ENCODE measurements around the gene AWAT2. TPM values are rescaled to one million over a fixed set of nuclear protein-coding genes. Genes with fewer than 3 reads are reported as not detected.

Gene AWAT2
- total RNA-seq, 1 experiment from 2014 or later, result not detected

DNA sequence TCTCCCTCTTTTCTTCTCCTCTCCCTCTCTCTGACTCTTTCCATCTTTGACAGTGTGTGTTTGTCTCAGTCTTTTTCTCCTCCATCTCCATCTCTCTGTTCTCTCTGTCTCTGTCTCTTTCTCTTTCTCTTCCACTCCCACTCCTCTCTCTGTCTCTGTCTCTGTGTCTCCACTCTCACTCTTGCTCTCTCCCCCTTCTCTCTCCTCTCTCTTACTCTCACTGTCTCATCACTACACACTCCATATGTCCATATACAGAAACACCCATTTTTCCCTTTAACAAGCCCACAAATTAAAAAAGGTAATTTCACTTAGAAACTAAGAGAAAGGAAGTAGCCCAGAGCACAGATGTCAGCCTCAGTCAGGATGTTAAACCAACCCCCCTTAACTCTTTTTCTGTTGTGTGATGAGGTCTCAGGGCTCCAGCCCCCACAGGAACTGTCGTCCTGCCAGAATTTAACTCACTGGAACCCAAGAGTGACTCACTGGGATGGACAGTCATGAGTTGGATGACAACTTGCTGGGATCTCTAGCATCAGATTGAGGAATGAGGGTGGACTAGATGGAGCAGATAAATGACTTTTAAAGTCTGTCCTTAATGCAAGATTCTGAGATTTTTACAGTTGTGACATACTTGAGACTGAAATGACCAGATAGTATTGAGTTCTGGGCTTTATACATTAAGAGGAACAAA is 40.0 kb upstream of the AWAT2 start (continued):
- TF ChIP-seq ZNF121 (CRISPR knock-in tag; IDR thresholded peaks at IDR 0.05) (no peak), EMX1 (CRISPR knock-in tag; IDR thresholded peaks at IDR 0.05) (no peak), GABPB1 (CRISPR knock-in tag; IDR thresholded peaks at IDR 0.05) (no peak), MXD4 (CRISPR knock-in tag; IDR thresholded peaks at IDR 0.05; ENCODE audit: borderline replicate concordance) (no peak), ZNF396 (CRISPR knock-in tag; IDR thresholded peaks at IDR 0.05; ENCODE audit: borderline replicate concordance) (no peak), ELF4 (CRISPR knock-in tag; IDR thresholded peaks at IDR 0.05; ENCODE audit: low read depth) (no peak), TEAD1 (CRISPR knock-in tag; IDR thresholded peaks at IDR 0.05) (no peak), TP53 (CRISPR knock-in tag; IDR thresholded peaks at IDR 0.05) (no peak), ZNF232 (CRISPR knock-in tag; IDR thresholded peaks at IDR 0.05) (no peak)
- TF ChIP-seq, protein P1, sequence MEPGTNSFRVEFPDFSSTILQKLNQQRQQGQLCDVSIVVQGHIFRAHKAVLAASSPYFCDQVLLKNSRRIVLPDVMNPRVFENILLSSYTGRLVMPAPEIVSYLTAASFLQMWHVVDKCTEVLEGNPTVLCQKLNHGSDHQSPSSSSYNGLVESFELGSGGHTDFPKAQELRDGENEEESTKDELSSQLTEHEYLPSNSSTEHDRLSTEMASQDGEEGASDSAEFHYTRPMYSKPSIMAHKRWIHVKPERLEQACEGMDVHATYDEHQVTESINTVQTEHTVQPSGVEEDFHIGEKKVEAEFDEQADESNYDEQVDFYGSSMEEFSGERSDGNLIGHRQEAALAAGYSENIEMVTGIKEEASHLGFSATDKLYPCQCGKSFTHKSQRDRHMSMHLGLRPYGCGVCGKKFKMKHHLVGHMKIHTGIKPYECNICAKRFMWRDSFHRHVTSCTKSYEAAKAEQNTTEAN (CRISPR knock-in tag; IDR thresholded peaks at IDR 0.05), result no peak
- TF ChIP-seq, protein P2, sequence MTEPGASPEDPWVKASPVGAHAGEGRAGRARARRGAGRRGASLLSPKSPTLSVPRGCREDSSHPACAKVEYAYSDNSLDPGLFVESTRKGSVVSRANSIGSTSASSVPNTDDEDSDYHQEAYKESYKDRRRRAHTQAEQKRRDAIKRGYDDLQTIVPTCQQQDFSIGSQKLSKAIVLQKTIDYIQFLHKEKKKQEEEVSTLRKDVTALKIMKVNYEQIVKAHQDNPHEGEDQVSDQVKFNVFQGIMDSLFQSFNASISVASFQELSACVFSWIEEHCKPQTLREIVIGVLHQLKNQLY (CRISPR knock-in tag; IDR thresholded peaks at IDR 0.05), result no peak
- TF ChIP-seq, protein P3, sequence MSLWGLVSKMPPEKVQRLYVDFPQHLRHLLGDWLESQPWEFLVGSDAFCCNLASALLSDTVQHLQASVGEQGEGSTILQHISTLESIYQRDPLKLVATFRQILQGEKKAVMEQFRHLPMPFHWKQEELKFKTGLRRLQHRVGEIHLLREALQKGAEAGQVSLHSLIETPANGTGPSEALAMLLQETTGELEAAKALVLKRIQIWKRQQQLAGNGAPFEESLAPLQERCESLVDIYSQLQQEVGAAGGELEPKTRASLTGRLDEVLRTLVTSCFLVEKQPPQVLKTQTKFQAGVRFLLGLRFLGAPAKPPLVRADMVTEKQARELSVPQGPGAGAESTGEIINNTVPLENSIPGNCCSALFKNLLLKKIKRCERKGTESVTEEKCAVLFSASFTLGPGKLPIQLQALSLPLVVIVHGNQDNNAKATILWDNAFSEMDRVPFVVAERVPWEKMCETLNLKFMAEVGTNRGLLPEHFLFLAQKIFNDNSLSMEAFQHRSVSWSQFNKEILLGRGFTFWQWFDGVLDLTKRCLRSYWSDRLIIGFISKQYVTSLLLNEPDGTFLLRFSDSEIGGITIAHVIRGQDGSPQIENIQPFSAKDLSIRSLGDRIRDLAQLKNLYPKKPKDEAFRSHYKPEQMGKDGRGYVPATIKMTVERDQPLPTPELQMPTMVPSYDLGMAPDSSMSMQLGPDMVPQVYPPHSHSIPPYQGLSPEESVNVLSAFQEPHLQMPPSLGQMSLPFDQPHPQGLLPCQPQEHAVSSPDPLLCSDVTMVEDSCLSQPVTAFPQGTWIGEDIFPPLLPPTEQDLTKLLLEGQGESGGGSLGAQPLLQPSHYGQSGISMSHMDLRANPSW (CRISPR knock-in tag; conservative IDR thresholded peaks at IDR 0.05; ENCODE audit: low read depth), result no peak

DNA sequence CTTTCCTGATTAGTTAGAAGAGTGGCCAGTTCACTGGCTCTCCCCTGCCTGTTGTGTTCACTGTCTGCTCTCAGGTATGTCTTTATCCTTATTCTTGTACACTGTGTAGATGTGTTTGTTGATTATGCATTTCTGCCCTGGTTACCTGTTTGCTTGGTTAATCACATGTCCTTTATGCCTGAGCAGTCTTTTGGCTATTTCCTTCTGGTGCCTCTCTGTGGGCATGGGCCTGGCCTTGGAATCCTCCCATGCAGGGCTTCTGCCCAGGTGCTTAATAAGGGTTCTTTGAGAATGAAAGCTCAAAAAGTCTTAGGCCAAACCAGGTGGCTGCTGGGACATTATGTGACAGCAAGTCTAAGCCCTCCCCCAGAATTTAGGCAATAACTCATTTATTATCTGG is 39.0 kb upstream of the AWAT2 start:
- H3K9me3 Mint-ChIP-seq, result no peaks in the 10 kb centered on the region
- ChIA-PET POLR2A (no interaction called here), CTCF (interaction anchor here (1.3 kb wide), 1 partner anchor 9 kb away, joined by 5 read pairs; no protein-coding TSS in a partner anchor)
- no peak overlapping the region for H3K4me3 Mint-ChIP-seq
- no peak overlapping the region for H3K27ac Mint-ChIP-seq
- DNase-seq (ENCODE audit: low spot score), result no peak
- H3K27me3 Mint-ChIP-seq (ENCODE audit: low read depth), result no peaks in the 10 kb centered on the region
- H3K4me1 Mint-ChIP-seq, result peaks cover 3% of the 10 kb centered on the region; the same call in 1 of the 2 replicates
- ATAC-seq, result no peak
- no peaks in the 10 kb centered on the region for H3K36me3 Mint-ChIP-seq
- TF ChIP-seq NFE2L1 (CRISPR knock-in tag; IDR thresholded peaks at IDR 0.05) (no peak), CREM (CRISPR knock-in tag; IDR thresholded peaks at IDR 0.05) (no peak), CREB1 (CRISPR knock-in tag; IDR thresholded peaks at IDR 0.05) (no peak), GTF2I (CRISPR knock-in tag; conservative IDR thresholded peaks at IDR 0.05) (no peak), RELA (CRISPR knock-in tag; IDR thresholded peaks at IDR 0.05; ENCODE audit: borderline replicate concordance) (no peak)
- TF ChIP-seq, protein P4, sequence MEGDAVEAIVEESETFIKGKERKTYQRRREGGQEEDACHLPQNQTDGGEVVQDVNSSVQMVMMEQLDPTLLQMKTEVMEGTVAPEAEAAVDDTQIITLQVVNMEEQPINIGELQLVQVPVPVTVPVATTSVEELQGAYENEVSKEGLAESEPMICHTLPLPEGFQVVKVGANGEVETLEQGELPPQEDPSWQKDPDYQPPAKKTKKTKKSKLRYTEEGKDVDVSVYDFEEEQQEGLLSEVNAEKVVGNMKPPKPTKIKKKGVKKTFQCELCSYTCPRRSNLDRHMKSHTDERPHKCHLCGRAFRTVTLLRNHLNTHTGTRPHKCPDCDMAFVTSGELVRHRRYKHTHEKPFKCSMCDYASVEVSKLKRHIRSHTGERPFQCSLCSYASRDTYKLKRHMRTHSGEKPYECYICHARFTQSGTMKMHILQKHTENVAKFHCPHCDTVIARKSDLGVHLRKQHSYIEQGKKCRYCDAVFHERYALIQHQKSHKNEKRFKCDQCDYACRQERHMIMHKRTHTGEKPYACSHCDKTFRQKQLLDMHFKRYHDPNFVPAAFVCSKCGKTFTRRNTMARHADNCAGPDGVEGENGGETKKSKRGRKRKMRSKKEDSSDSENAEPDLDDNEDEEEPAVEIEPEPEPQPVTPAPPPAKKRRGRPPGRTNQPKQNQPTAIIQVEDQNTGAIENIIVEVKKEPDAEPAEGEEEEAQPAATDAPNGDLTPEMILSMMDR (IDR thresholded peaks at IDR 0.05), result no peak
- TF ChIP-seq, protein P5, sequence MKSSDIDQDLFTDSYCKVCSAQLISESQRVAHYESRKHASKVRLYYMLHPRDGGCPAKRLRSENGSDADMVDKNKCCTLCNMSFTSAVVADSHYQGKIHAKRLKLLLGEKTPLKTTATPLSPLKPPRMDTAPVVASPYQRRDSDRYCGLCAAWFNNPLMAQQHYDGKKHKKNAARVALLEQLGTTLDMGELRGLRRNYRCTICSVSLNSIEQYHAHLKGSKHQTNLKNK (CRISPR knock-in tag; IDR thresholded peaks at IDR 0.05), result no peak
- TF ChIP-seq, protein P6, sequence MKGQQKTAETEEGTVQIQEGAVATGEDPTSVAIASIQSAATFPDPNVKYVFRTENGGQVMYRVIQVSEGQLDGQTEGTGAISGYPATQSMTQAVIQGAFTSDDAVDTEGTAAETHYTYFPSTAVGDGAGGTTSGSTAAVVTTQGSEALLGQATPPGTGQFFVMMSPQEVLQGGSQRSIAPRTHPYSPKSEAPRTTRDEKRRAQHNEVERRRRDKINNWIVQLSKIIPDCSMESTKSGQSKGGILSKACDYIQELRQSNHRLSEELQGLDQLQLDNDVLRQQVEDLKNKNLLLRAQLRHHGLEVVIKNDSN (CRISPR knock-in tag; IDR thresholded peaks at IDR 0.05), result no peak
